HK-2 (cell line): ENCODE measurements around the gene HES5.
"Not testable (repeated sequence)": the region's sequence is repeated elsewhere in the genome, so short reads cannot be mapped to it uniquely, and the experiment has no call there.

Source experiments
- DNase-seq: peaks from one replicate; pipeline ENCODE4 v3.0.0-alpha.2; 2018; ENCODE audit not compliant: unreplicated experiment

The HES5 gene

GRCh38 chr1:2560299-2561073 lies 30.4 kb upstream of the HES5 start:
- no peak for DNase-seq

GRCh38 chr1:2559509-2560298 lies 29.6 kb upstream of the HES5 start:
- DNase-seq: no peak

- DNase-seq: no peak
Observed at GRCh38 chr1:2558861-2559260, 28.8 kb upstream of the HES5 start.

- no peak for DNase-seq
Observed at GRCh38 chr1:2558420-2558819, 28.4 kb upstream of the HES5 start.

GRCh38 chr1:2557482-2558400 lies 27.7 kb upstream of the HES5 start:
- DNase-seq: no peak

- DNase-seq: no peak
Observed at GRCh38 chr1:2556678-2557481, 26.8 kb upstream of the HES5 start.

- peak; percentile 54 for DNase-seq
Observed at GRCh38 chr1:2556277-2556677, 26.2 kb upstream of the HES5 start, which contains the start of gene TNFRSF14. Gene TNFRSF14 (plus strand): TSS chr1:2556371. CDS start chr1:2556665, 294 bp downstream.

- peak; percentile 84 for DNase-seq
Observed at GRCh38 chr1:2555634-2556276, 25.7 kb upstream of the HES5 start.

- peak; percentile 34 for DNase-seq
Observed at GRCh38 chr1:2554621-2555387, 24.7 kb upstream of the HES5 start.

- no peak for DNase-seq
Observed at GRCh38 chr1:2553871-2554620, 24.0 kb upstream of the HES5 start.

GRCh38 chr1:2553076-2553475 lies 23.0 kb upstream of the HES5 start:
- DNase-seq: not testable (repeated sequence)

GRCh38 chr1:2552189-2552588 lies 22.1 kb upstream of the HES5 start:
- no peak for DNase-seq

- not testable (repeated sequence) for DNase-seq
Observed at GRCh38 chr1:2551544-2551943, 21.5 kb upstream of the HES5 start.

GRCh38 chr1:2550309-2550861 lies 20.3 kb upstream of the HES5 start:
- DNase-seq: not testable (repeated sequence)

GRCh38 chr1:2549367-2550029 lies 19.4 kb upstream of the HES5 start:
- not testable (repeated sequence) for DNase-seq

- peak; percentile 82 for DNase-seq
Observed at GRCh38 chr1:2548068-2548589, 18.1 kb upstream of the HES5 start.

GRCh38 chr1:2547210-2548067 lies 17.4 kb upstream of the HES5 start:
- DNase-seq: peak; percentile 53
